GM21619 (cell line): ENCODE measurements around the gene MAD1L1.

Experiments used
- ATAC-seq: cut with Tn5 transposase; IDR thresholded peaks from one replicate; pipeline ENCODE4 v1.9.1; 2021; ENCODE audit not compliant: unreplicated experiment

MAD1L1 gene

DNA sequence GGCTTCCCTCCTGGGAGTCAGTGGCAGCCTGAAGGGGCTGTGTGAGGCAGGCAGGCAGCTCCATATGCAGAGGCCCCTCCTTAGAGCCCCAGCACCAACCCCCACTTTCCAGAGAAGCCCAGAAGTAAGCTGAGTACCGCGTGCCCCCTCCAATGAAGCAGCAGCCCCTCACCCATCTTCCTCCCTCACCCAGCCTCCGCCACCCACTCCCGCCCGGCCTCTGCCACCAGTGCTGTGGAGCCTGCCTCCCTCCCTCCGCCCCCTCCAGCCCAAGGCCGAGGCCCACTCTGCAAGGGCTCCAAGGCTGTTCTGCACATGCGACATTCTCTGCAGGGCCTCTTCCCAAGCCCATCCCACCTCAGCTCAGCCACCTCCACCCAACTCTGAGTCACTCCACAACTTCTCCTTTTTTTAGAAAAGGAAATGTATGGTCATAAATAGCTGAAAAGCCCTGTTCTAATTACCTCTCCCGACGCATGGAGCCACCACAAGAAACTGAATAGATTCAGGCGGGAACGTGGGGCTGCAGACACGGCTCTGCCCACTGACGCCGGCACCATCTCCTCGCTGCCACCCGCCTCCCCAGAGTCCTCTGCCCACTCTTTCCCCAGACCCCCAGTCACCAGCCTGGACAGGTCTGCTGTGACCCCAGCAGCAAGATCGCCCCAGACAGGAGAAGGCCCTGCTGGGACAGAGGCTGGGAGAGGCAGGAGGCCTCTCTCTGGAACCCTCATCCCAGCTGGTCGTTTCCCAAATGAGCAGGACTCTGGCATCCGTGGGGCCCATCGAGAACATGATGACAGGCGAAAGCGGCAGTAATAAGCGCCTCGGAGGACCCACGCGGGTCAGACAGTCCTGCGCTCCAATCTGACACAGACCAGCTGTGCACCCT lies 213.9 kb downstream of the MAD1L1 start:
- ATAC-seq: peak; percentile 8

DNA sequence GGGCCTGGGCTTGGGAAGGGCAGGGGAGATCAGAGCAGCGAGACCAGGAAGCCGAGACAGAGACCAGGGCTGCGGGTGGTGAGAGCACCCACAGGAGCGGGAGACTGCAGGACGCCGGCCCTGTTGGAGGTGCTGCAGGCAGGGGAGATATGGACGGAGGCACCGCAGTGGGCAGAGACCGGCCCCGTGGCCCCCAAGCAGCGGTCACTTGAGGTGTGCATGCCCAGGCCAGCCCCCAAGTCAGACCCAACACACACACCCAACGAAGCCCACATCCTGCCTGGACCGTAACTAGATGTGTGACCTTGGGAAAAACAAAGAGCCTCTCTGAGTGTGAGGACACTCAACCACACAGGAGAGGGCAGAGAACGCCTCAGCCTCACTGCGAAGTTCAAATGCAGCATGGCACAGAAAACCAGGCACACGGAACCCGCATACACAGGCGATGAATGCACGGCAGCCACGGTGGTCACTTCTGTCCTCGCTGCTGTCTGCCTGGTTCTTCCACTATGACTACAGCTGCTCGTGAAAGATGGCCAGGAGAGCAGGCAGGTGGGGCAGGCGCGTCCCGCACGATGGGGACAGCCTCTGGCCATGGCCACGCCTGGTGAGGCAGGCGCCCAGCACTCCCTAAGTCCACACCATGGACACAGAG lies 214.7 kb downstream of the MAD1L1 start:
- ATAC-seq: no peak

DNA sequence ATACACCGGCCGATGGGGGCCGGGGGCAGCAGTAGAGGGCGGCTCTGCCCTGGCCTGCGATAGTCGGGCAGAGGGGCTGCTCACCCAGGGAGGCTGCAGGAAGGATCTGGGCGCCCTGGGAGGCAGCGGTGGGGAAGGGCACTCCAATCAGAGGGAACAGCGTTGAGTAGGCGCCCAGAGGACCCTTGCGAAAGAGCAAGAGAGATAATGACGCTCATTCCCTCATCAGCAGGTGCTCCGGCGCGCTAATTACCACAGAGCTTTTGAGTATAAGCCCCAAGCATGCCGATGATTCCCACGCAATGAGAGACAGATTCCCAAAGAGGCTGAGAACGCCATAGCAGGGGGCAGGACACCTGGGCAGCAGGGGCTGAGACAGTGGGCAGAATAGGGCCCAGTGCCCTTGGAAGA lies 215.3 kb downstream of the MAD1L1 start:
- no peak for ATAC-seq

DNA sequence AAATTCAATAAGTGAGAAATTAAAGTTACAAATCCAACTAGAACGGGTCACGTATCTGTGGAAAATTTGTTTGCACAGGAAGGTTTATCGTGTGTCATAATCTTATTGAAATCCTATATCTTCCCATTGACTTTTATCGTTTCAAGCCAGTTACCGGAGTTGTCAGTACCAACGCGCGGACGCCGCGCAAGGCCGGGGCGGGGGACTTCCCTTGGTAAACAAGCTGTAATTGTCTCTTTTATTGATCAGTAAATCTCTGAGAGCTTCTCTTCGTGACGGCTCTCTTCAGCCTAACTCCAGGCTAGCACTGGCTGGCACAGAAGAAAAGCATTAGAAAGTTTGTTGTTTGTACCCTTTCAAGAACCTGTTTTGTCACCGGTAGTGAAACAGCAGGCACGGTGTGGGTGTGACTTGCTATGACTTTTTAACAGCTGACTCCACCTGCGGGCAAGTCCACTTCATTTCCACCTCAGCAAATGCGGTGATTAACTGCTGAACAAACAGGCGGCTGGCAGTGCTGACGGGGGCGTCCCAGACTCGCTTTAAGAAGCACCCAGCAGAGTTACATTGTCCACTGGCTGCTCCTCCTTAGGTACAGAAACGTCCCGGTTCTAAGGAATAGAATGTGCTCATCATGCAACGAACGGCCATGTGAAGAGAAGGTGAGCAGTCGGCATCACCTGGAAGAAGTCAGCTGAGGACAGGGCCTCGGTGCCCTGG lies 215.8 kb downstream of the MAD1L1 start:
- ATAC-seq: no peak

DNA sequence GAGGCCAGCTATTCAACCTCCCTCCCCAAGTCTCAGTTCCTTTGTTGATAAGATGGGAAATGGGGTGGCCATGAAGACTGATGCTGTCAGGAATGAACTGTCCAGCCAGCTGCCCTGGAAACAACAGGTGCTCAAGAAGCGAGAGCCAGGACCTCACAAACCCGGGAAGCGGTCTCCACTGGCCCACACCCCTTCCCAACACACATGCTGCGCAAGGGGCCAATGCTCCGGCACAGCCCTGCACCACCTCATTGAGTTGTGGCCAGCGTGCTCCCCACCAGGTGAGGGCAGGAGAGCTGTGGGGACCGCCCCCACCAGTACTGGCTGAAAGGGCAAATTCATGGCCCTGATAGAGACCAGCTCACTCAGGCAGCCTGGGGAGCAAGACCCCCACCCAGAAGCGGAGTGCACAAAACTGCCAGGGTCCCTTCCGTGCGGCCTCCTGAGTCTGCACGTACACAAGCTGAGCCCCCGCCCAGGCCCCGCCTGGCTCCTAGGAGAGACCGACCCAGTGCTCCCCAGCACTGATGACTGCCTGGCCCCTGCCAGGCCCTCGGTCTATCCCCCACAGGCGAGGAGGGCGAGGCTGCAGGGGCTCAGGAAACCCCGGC lies 216.6 kb downstream of the MAD1L1 start:
- ATAC-seq: no peak

DNA sequence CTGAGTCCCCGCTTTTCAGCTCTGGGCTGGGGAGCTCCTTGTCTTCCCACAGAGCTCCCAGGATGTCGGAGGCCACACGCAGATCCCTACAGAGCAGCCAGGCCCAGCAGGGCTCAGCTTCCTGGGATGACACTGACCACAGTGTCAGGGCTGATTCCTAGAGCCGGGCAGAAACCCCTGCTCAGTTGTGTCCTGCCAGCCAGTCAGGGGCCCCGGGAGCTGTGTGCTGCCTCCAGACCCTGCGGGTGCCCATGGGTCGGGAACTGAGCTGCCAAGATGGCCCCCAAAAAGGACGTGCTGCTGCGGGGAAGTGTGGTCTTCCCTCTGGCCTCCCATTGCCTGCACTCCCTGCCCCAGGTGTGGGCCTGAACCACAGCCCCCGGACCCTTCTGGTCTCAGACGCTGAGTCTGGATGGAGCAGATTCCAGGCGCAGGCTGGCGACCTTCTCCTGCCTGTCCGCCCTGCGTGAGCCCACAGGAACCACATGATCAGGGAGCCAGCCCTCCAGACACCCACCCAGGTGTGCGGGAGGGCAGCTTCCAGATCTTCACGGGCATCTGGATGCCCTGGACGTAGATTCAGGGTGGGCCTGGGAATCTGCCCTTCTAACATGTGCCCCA lies 217.4 kb downstream of the MAD1L1 start:
- no peak for ATAC-seq

DNA sequence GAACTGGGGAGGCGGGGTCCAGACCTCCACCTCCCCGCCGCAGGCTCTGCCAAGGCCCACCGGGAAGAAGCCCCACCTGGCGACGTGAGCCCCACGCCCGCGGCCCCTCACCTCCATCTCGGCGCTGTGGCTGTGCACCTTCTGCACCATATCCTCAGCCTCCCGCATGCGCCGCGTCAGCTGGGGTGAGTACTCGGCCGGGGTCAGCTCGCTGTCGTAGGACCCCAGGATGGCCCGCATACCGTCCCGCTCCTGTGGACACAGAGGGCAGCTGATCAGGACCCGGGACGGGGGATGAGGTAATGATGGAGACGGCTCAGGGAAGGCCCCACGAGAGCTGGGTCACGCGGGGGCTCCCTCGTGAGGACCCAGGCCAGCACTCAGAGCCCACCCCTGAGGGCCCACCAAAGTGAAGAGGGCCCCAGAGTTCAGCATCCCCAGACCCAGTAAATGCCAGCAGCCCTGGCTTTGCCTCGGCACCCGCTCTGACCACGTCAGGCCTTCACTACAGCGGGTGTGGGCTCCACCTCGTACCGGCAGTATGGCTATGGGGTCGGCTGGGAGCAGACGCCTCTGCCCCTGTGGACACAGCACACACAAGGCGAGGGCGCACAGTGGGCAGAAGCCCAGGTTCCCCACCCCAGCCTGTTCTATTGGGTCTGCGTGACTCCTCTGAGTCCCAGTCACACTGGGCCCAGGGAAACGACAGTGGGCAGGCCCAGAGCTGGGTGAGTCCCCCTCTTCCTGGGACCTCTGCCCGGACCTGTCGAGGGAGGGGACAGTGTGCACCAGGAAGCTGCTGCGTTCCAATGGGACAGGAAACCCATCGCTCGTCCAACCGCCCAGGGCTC lies 218.1 kb downstream of the MAD1L1 start:
- no peak for ATAC-seq

DNA sequence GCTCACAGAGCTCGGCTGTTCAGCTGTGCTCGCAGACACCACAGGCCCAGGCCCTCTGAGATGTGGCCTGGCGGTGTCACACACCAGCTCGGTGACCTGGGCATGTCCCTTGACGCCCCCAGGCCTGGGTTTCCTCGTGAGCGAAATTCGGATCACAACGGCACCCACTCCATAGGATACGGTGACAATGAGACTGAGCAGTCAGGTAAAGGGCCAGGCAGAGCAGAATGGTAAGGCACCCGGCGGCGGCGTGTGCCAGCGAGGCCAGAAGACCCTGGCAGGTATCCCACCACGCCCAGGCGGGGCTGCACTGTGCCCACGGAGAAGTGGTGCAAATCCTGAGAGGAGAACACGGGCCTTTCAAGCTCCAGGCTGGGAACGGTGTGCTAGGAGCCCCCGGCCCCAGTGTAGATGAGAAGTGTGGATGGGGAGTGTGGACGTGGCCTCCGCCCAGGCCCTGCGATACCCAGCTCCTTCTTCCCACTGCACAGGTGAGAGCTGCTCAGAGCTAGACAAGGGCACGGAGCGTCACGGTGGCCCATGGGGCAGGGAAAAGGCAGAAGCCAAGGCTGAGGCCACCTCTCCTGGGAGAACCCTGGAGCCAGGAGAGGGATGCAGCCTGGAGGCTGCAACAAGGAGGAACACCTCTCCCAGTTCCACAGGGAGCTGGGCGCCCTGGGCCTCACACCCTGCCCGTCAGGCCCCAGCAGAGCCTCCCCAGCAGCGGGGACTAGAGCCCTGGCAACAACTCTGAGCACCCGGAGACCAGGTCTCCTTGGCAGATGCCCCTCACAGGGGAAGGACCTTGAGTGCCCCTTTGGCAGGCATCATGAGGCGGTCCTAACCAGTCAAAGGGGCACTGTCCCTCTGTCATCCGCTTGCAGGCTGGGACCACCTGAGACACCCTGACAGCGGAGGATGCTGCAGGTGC lies 219.1 kb downstream of the MAD1L1 start:
- ATAC-seq: no peak

DNA sequence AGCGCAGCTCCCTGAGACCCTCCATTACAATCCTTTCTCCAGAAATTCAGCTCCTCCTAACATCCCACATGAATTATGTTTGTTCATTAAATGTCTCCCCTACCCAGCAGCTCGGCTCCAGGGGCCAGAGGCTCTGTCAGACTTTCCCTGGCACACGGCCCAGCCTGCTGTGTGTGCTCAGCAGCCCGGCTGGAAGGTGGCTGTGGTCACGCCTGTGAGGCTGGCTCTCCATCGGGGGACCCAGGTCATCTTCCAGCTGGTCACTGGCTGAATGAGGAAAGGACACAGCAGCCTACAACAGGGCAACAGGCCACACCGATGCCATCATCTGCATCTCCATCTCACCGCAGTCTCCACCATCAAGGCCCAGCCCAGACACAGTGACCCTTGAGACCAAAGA lies 219.8 kb downstream of the MAD1L1 start:
- no peak for ATAC-seq

DNA sequence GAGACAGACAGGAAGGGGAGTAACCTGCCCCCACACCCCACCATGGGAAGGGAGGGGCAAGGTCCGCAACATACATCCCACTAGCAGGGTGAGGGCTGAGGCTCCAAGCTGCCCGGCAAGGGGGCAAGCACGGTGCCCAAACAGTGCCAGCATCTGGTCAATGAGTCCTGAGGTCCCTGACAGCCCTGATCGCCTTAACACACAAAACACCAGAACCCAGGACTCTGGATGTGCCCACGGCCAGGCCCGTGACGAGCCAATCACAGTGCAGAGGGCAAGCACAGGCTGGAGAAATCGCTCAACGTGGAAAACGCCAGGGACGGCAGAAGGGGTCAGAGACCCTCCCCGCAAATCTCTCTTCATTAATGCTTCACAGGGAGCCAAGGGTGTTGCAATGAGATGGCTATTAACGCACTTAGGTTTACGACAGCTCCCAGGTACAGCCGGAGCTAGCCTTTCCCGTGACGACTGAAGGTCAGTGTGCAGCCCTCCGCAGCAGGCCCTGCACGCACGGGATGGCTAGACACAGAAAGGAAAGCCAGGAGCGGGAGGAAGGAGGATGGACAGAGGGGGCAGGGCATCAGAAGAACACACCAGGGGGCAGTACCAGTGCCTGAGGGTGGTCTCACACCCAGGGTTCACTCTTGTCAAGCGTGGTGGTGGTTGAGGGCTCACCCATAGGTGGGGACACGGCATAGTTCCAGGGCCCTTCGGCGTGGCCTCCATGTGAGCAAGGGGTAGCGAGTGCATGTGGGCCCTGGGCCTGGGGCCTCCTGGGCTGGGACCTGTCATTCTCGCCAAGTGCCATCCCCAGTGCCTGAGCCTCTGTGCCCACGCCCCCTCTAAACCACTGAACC lies 220.5 kb downstream of the MAD1L1 start:
- no peak for ATAC-seq

DNA sequence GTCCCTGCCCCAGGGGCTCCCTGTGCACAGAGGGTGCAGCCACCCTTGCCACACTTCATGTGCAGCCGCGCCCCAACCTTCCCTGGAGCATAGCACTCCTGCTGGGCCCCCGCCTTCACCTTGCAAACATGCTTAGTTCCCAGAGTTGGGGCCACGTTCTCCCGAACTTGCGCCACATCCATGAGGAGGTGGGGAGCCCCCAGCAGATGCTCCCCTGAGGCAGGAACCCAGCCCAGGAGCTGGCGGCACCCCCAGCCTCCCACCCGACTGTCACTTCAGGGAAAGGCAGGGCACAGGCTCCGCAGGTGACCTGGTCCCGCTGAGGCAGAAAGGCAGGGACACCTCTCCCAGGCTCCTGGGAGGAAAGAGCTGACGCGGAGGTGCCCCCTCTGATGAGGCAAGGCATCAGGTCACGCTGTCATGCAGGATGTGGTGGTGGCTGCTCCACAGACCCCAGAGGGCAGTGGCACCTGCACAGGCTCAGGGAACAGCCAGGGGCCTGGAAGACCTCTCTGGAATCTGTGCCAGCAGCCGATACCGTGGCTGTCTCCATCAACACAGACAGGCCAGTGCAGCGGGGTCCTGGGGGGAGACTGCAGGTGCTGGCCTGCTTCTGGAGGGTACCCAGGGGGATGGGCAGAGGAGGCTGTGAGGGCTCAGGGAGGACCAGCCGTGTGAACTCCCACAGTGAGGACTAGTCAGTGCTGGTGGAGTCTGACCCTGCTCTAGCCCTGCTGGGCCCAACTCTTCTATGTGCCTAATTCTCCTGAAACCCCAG lies 221.3 kb downstream of the MAD1L1 start:
- no peak for ATAC-seq

DNA sequence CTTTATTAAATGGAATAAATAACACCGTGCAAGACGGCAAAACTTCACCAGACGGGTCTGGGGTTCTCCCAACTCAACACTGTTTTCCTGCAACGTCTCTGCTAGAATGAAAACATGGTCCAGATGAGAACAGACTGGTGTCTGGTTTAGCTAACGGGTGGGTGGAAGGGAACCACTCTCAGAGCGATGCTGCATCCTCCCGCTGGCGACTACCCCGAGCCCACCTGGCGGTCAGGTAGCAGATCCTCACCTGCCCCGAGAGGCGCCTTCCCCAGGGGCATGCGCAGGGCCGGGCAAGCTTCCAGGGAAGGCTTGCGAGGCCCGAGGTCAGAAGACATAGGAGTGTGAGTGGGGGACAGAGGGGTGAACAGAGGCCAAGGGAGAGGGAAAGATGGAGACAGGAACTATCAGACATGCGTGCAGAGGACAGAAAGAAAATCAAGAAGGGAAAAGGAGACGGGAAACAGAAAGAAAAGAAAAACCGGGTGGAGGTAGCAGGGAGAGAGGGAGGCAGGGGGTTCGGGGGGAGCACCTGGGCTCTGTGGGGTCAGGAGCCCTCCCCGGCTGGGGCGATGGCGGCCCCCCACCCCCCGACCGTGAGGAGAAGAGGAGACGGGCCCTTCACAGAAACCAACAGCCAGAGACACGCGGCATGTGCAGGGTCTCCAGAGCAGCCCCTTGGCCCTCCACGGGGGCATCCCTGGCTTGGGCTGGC lies 222.0 kb downstream of the MAD1L1 start:
- no peak for ATAC-seq

DNA sequence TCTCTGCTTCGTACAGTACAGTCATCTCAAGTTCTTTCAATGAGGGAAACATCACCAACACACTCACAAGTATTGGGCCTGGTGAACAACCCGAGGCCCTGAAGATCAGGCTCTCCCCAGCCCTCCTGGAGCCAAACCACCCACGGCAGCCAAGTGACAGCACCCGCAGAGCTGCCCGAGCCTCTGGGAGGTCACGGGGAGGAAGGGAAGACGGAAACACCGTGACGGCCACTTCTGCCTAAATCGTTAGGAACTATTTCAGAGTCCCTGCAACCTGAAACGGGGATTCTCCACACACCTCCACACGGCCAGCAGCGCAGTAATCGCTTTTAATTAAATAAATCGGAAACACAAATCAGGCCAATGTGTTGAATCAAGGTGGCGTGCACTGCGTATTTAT lies 222.6 kb downstream of the MAD1L1 start:
- ATAC-seq: no peak

DNA sequence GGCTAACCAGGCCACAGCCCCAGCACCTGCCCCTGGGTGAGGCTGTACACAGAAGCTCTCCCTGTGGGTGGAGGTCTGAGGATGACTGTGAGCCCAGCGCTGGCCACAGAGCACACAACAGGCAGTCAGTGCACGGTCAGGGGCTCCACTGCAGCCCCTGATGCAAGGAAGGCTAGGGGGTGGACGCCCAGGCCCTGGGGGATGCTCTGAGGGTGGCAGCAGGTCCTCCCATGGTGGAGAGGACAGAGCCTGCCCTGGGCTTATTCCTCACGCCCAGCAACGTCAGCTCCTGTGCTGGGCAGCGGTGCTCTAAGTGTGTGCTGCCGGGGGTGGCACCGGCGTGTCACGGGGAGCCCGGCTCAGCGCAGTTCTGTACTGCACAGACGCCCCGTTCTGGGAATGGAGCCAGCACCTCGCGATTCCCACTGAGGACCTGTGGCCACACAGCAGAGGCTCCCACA lies 223.2 kb downstream of the MAD1L1 start:
- ATAC-seq: no peak

DNA sequence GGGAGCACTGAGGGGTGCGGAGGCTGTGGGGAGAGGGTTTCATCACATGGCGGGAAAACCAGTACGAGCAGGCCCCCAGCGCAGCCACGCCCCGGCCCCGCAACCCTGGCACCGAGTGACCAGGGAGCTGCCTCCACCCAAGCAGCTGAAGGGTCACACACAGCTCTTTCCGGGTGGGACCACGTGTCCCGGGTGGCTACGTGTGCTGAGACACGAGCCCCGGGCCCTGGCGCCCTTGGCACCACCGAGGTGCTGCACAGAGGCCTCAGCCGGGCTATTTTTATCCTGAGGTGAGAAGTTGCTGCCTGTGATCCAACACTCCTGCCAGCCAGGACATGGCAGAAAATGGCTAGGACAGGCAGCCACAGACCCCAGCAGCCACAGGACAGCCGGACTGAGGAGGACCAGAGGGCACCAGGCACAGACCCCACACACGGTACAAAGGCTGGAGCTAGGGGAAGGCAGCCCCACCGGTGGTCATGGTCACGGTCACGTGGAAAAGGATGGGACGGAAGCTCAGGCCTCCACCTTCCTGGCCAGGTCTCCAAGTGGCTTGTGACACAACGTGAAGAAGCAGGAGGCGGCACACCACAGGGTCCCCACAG lies 223.7 kb downstream of the MAD1L1 start:
- no peak for ATAC-seq
